Mesothelial cell of epicardium (in vitro differentiated cells): Measurements from ENCODE around the gene LRRC4B. TPM values are rescaled to one million over a fixed set of nuclear protein-coding genes. Genes with fewer than 3 reads are reported as not detected.

Source experiments
- DNase-seq, 2 experiments: peaks; one replicate each; pipeline ENCODE4 v3.0.0; 2021; ENCODE audit warnings: low spot score in 2 of 2; ENCODE audit not compliant: unreplicated experiment in 2 of 2
- H3K27ac Mint-ChIP-seq: 2 replicates; pipeline ENCODE4 v1.8.0; 2021; ENCODE audit warnings: mixed read lengths
- H3K27me3 Mint-ChIP-seq: 2 replicates; pipeline ENCODE4 v1.8.0; 2021; ENCODE audit warnings: low read depth, mixed read lengths
- H3K36me3 Mint-ChIP-seq: 2 replicates; pipeline ENCODE4 v1.8.0; 2021; ENCODE audit warnings: mixed read lengths
- H3K4me1 Mint-ChIP-seq: 2 replicates; pipeline ENCODE4 v1.8.0; 2021; ENCODE audit warnings: mixed read lengths
- H3K4me3 Mint-ChIP-seq: 2 replicates; pipeline ENCODE4 v1.8.0; 2021; ENCODE audit warnings: mild to moderate bottlenecking, moderate library complexity, mixed read lengths
- H3K9me3 Mint-ChIP-seq: 2 replicates; pipeline ENCODE4 v1.8.0; 2021; ENCODE audit warnings: mixed read lengths
- CTCF ChIP-seq: fragments of 200-600 bp; sonication (generic); IDR thresholded peaks from one replicate; pipeline ENCODE4 v1.5.0; 2021; ENCODE audit warnings: antibody characterized with exemption; ENCODE audit not compliant: unreplicated experiment
- total RNA-seq: library from RNA; stranded (reverse); gene quantifications from 3 replicates; pipeline ENCODE4 v1.2.1, GENCODE V29; 2021

The LRRC4B gene
- total RNA-seq, 1 donor from 2014 or later: 16.3 TPM

- no peak for TF ChIP-seq CTCF
- H3K4me1 Mint-ChIP-seq: peaks cover 20% of the 10 kb centered on the region
- no peak overlapping the region for H3K4me3 Mint-ChIP-seq
- H3K36me3 Mint-ChIP-seq: no peaks in the 10 kb centered on the region
- no peaks in the 10 kb centered on the region for H3K9me3 Mint-ChIP-seq
- DNase-seq: no peak
- peaks cover 84% of the 10 kb centered on the region for H3K27me3 Mint-ChIP-seq
- H3K27ac Mint-ChIP-seq: no peak overlapping the region
Observed at GRCh38 chr19:50553134-50553703, 15.0 kb downstream of the LRRC4B start.

DNA sequence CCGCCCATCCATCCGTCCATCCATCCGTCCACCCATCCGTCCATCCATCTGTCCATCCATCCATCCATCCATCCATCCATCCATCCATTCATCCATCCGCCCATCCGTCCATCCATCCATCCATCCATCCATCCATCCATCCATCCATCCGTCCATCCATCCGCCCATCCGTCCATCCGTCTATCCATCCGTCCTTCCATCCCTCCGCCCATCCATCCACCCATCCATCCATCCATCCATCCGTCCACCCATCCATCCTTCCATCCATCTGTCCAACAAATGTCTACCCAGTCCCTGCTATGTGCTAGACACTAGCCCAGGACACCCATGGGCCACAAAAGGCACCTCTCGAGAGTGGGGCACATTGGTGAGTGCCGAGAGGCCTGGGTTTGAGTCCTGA, 15.7 kb downstream of the LRRC4B start:
- peak overlapping the region; percentile 26 for H3K4me3 Mint-ChIP-seq
- DNase-seq: no peak
- peaks cover 83% of the 10 kb centered on the region for H3K27me3 Mint-ChIP-seq
- TF ChIP-seq CTCF: no peak
- no peaks in the 10 kb centered on the region for H3K36me3 Mint-ChIP-seq
- no peaks in the 10 kb centered on the region for H3K9me3 Mint-ChIP-seq
- H3K27ac Mint-ChIP-seq: no peak overlapping the region
- peaks cover 20% of the 10 kb centered on the region for H3K4me1 Mint-ChIP-seq

- Mint-ChIP-seq H3K27ac (no peak overlapping the region), H3K4me3 (peak overlapping the region; percentile 70), H3K27me3 (peaks cover 83% of the 10 kb centered on the region), H3K36me3 (no peaks in the 10 kb centered on the region), H3K4me1 (peaks cover 15% of the 10 kb centered on the region), H3K9me3 (no peaks in the 10 kb centered on the region)
- no peak for DNase-seq
- TF ChIP-seq CTCF: no peak
Observed at GRCh38 chr19:50551715-50552187, 16.5 kb downstream of the LRRC4B start.

DNA sequence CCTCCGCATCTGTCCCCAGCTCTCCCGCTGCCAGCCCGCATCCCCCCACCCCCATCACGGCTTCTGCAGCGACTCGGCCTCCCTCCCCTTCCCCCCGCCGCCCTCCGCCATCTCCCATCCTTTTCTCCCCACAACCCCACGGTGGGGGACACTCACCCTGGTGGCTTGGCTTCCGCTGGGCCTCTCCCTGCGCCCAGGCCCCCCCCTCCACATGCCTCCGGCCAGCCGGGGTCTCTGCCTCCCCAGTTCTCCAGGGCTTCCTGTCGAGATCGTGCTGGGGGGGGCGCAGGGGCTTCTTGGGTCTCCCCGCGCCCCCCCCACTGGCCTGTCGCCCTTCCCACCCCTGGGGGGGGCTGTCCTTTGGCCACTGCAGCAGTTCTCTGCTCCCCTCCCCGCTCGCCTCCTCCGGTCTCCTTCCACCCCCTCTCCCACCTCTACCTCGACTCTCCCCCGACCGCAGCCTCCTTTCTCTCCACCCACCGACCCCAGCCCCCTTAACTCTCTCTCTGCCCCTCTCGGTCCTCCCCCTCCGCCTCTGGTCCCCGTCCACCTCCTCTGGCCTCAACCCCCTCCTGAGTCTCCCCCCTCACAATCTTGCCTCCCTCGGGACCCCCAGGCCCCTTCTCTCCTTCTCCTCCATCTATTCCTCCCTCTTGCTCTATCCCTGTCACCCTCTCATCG, 17.1 kb downstream of the LRRC4B start:
- H3K27ac Mint-ChIP-seq: no peak overlapping the region
- no peak for DNase-seq
- TF ChIP-seq CTCF: no peak

DNA sequence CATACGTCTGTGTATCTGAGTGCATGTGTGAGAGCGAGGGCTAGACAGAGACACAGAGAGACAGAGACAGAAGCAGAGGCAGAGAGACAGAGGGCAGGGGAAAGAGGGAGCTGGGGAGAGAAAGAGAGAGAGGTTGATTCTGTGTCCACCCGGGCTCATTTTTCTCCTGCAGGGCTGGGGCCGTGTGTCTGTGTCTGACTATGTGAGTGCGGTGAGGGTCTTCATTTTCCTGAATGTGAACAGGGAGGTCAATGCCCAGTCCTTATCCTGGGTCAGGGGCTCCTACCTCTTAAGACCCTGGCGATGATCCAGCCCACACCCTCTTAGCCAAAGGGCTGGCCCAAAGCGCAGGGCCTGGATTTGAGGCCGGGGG, 17.7 kb downstream of the LRRC4B start:
- TF ChIP-seq CTCF: no peak
- Mint-ChIP-seq H3K36me3 (no peaks in the 10 kb centered on the region), H3K4me1 (peaks cover 10% of the 10 kb centered on the region), H3K27me3 (peaks cover 78% of the 10 kb centered on the region), H3K9me3 (no peaks in the 10 kb centered on the region), H3K4me3 (peak overlapping the region; percentile 70), H3K27ac (no peak overlapping the region)
- no peak for DNase-seq

More for the DNA sequence above, 17.1 kb downstream of the LRRC4B start:
- H3K9me3 Mint-ChIP-seq: no peaks in the 10 kb centered on the region
- H3K4me1 Mint-ChIP-seq: peaks cover 10% of the 10 kb centered on the region
- peaks cover 83% of the 10 kb centered on the region for H3K27me3 Mint-ChIP-seq
- H3K36me3 Mint-ChIP-seq: no peaks in the 10 kb centered on the region
- H3K4me3 Mint-ChIP-seq: peak overlapping the region; percentile 70
